HCT116 (cell line): ENCODE data around the gene GPRIN2. TPM values are rescaled to one million over a fixed set of nuclear protein-coding genes. Genes with fewer than 3 reads are reported as not detected.
"Not testable (repeated sequence)": the region's sequence is repeated elsewhere in the genome, so short reads cannot be mapped to it uniquely, and the experiment has no call there.

Experiments
- ATAC-seq: fragments of 200-7000 bp; cut with Tn5 transposase; 2 replicates; pipeline ENCODE4 v1.9.1; 2020; ENCODE audit warnings: mild to moderate bottlenecking, moderate library complexity
- BruUV-seq: library from RNA; stranded (reverse); fragments of 400-500 nt; replicated peaks from 2 replicates; lab custom pipeline; 2021; lab: Mats Ljungman, UMichigan
- CTCF ChIA-PET: fragments of 300-600 bp; sonication (Branson Sonifier 250); formaldehyde crosslinking; loops from one replicate; lab custom pipeline; 2021; ENCODE audit warnings: antibody characterized with exemption; lab: Charles Lee
- POLR2A ChIA-PET: fragments of 300-600, 350-600 bp; sonication (Branson Sonifier 250); formaldehyde crosslinking; loops from one replicate; lab custom pipeline; 2021; ENCODE audit warnings: antibody characterized with exemption; lab: Charles Lee
- RAD21 ChIA-PET, 2 experiments: fragments of 300-600 bp; sonication (Branson Sonifier 250); formaldehyde crosslinking; loops; one replicate each; lab custom pipeline; 2023; ENCODE audit warnings: low total read pairs in 2 of 2; ENCODE audit not compliant: uncharacterized antibody in 2 of 2, unreplicated experiment in 2 of 2, low non-redundant PET in 1 of 2; lab: Charles Lee
- DNase-seq: peaks from one replicate; pipeline ENCODE4 v3.0.0-alpha.2; 2010; ENCODE audit warnings: low read depth, low spot score
- H2AFZ ChIP-seq: fragments of 200-600 bp; shearing (Covaris generic), sonication (generic); 2 replicates; pipeline ENCODE4 v1.6.1; 2017; ENCODE audit warnings: low read depth, mixed run types, mixed read lengths, antibody characterized with exemption, low read length; ENCODE audit not compliant: poor library complexity, severe bottlenecking
- H3K27ac ChIP-seq: 2 replicates; pipeline ENCODE4 v1.5.1; 2012; ENCODE audit warnings: low read depth, low read length
- H3K27me3 ChIP-seq: fragments of 200-600 bp; sonication (generic); 2 replicates; pipeline ENCODE4 v1.6.1; 2016; ENCODE audit warnings: mixed run types, low read length, mixed read lengths; ENCODE audit not compliant: insufficient read depth
- H3K36me3 ChIP-seq, 2 experiments: fragments of 200-500 bp in 1 of 2; fragments of 200-600 bp in 1 of 2; sonication (Bioruptor generic) in 1 of 2; sonication (generic) in 1 of 2; 2 replicates each; pipeline versions ENCODE4 v1.5.1 to v1.6.1; 2014 to 2016; ENCODE audit warnings: low read length in 2 of 2, inconsistent platforms in 1 of 2, mixed read lengths in 1 of 2, mixed run types in 1 of 2; ENCODE audit not compliant: insufficient read depth in 2 of 2, control insufficient read depth in 1 of 2
- H3K4me1 ChIP-seq, 2 experiments: fragments of 200-600 bp in 1 of 2; sonication (generic) in 1 of 2; 2 replicates each; pipeline versions ENCODE4 v1.5.1 to v1.6.1; 2012 to 2017; ENCODE audit warnings: low read length in 2 of 2, inconsistent platforms in 1 of 2, mild to moderate bottlenecking in 1 of 2, mixed read lengths in 1 of 2, mixed run types in 1 of 2, moderate library complexity in 1 of 2; ENCODE audit not compliant: insufficient read depth in 2 of 2, control insufficient read depth in 1 of 2
- H3K4me2 ChIP-seq: fragments of 200-600 bp; sonication (generic); 2 replicates; pipeline ENCODE4 v1.6.1; 2017; ENCODE audit warnings: mixed run types, low read length, mixed read lengths
- H3K4me3 ChIP-seq, 2 experiments: fragments of 200-600 bp in 1 of 2; sonication (generic) in 1 of 2; replicated peaks in 1 of 2; 2 replicates each; pipeline ENCODE4 v1.5.1; 2011 to 2016; ENCODE audit warnings: low read length in 2 of 2, control low read depth in 1 of 2, low read depth in 1 of 2, mild to moderate bottlenecking in 1 of 2, mixed read lengths in 1 of 2, mixed run types in 1 of 2
- H3K79me2 ChIP-seq: fragments of 200-600 bp; sonication (generic); 2 replicates; pipeline ENCODE4 v1.6.1; 2017; ENCODE audit warnings: mild to moderate bottlenecking, mixed run types, low read length, moderate library complexity, mixed read lengths; ENCODE audit not compliant: insufficient read depth
- H3K9ac ChIP-seq: fragments of 200-600 bp; sonication (generic); 2 replicates; pipeline ENCODE4 v1.6.1; 2016; ENCODE audit warnings: low read length, mixed read lengths
- H3K9me2 ChIP-seq: fragments of 200-600 bp; sonication (generic), shearing (Covaris generic); 2 replicates; pipeline ENCODE4 v1.6.1; 2017; ENCODE audit warnings: mixed run types, mild to moderate bottlenecking, moderate library complexity; ENCODE audit not compliant: insufficient read depth
- H3K9me3 ChIP-seq, 2 experiments: fragments of 200-500 bp in 1 of 2; fragments of 200-600 bp in 1 of 2; sonication (Bioruptor generic) in 1 of 2; sonication (generic) in 1 of 2; 2 replicates each; pipeline ENCODE4 v1.6.1; 2014 to 2017; ENCODE audit warnings: low read length in 2 of 2, mixed read lengths in 2 of 2, inconsistent platforms in 1 of 2, low read depth in 1 of 2, mild to moderate bottlenecking in 1 of 2, mixed run types in 1 of 2, moderate library complexity in 1 of 2; ENCODE audit not compliant: control insufficient read depth in 1 of 2, insufficient read depth in 1 of 2
- H4K20me1 ChIP-seq: fragments of 200-600 bp; sonication (generic), shearing (Covaris generic); 2 replicates; pipeline ENCODE4 v1.6.1; 2017; ENCODE audit warnings: mixed run types, mild to moderate bottlenecking, moderate library complexity; ENCODE audit not compliant: insufficient read depth
- intact Hi-C: fragments of 100-400 bp; cut with micrococcal nuclease; formaldehyde crosslinking; loops from 2 replicates; pipeline ENCODE4 v1.10.0; 2022
- total RNA-seq: library from RNA; stranded (reverse); gene quantifications from one replicate; pipeline ENCODE4 v1.2.1, GENCODE V29; 2021; ENCODE audit not compliant: unreplicated experiment

Gene GPRIN2
- total RNA-seq, 1 experiment from 2014 or later, result 1.7 TPM

DNA sequence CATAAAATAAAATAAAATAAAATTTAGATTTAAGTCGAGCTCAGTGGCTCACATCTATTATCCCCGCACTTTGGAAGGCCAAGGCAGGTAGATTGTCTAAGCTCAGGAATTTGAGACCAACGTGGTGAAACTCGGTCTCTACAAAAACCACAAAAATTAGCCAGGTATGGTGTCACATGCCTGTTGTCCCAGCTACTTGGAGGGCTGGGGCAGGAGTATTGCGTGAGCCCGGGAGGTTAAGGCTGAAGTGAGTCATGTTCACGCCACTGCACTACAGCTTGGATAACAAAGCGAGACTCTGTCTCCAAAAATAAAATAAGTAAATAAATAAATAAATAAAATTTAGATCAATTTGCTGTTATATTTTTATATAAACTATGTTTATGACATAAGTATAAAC lies 34.6 kb upstream of the GPRIN2 start:
- DNase-seq, H4K20me1 ChIP-seq, POLR2A ChIA-PET, intact Hi-C loops, H2AFZ ChIP-seq, H3K4me2 ChIP-seq, H3K9me2 ChIP-seq, H3K27me3 ChIP-seq, H3K4me3 ChIP-seq, H3K79me2 ChIP-seq, RAD21 ChIA-PET, H3K4me1 ChIP-seq, H3K9ac ChIP-seq, CTCF ChIA-PET, H3K36me3 ChIP-seq, H3K27ac ChIP-seq, BruUV-seq, H3K9me3 ChIP-seq: not testable (repeated sequence)
- peak; percentile 75 for ATAC-seq

DNA sequence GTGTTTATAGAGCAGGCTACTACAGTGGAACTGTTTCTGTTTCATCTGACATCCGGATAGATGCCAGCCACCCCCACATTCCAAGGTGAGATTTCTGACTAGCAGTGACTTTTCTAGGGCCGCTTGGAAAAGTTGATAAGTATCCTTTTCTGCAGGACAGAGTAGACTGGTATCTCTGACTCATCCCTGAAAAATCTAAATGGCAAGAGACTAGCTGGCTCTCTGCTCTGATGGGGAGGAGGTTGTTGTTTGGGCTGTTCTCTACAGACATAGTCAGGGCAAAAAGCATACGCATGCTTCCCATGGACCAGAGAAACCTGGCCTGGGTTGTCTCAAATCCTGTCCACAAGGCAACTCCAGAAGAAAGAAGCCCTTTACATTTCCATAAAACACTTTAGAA lies 33.1 kb upstream of the GPRIN2 start:
- ATAC-seq, result peak; percentile 81
- H3K4me3 ChIP-seq, H3K27me3 ChIP-seq, H3K27ac ChIP-seq, RAD21 ChIA-PET, POLR2A ChIA-PET, H3K9me2 ChIP-seq, DNase-seq, H3K4me2 ChIP-seq, H3K36me3 ChIP-seq, H3K9me3 ChIP-seq, H2AFZ ChIP-seq, CTCF ChIA-PET, H3K79me2 ChIP-seq, H3K4me1 ChIP-seq, intact Hi-C loops, BruUV-seq, H3K9ac ChIP-seq, H4K20me1 ChIP-seq: not testable (repeated sequence)

DNA sequence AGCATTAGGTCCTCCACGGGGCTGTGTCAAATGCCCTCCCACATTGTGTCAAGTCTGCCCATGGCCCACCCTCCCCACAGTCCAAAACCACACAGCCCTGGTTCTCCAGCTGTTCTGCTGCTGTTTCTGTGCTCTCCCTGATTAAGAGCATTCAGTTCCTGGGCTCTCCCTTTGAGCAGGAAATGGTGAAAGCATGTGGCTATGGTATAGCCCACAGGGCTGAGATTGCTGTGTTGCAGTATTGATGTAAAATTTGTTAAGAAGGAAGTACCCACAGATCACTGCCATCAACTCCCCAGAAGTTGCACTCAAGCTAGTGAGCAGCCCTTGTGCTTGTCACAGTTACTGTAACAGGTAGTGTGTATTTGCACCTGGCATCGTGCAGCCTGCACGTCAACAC lies 31.8 kb upstream of the GPRIN2 start:
- DNase-seq, POLR2A ChIA-PET: not testable (repeated sequence)

DNA sequence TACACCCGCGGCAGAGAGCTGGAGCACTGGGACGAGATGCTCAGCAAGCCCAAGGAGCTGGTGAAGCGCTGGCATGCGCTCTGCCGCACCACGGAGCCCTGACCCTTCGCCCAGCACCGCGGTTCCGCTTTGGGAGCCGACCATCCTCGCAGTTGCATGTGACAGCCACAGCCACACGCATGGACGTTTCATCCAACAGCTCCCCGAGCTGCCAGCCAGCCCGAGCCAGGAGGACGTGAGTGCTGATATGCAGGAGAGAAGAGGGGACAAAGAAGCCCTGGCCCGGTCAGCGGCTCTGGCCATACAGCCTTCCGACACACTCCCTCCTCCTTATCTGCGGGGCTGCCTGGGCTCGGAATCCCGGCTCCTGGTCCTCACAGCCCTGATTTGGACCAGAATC lies 31.1 kb upstream of the GPRIN2 start:
- H4K20me1 ChIP-seq, RAD21 ChIA-PET, H2AFZ ChIP-seq, CTCF ChIA-PET, H3K27me3 ChIP-seq, H3K9me2 ChIP-seq, intact Hi-C loops, H3K9me3 ChIP-seq, H3K36me3 ChIP-seq, H3K79me2 ChIP-seq, H3K9ac ChIP-seq, ATAC-seq, BruUV-seq, H3K4me2 ChIP-seq, POLR2A ChIA-PET, H3K4me3 ChIP-seq, H3K27ac ChIP-seq, DNase-seq, H3K4me1 ChIP-seq: not testable (repeated sequence)

More for the DNA sequence above, 31.8 kb upstream of the GPRIN2 start:
- CTCF ChIA-PET, H4K20me1 ChIP-seq, H2AFZ ChIP-seq, H3K4me1 ChIP-seq, RAD21 ChIA-PET, H3K4me2 ChIP-seq, H3K36me3 ChIP-seq, H3K9me2 ChIP-seq, ATAC-seq, H3K9me3 ChIP-seq, H3K79me2 ChIP-seq, H3K4me3 ChIP-seq, intact Hi-C loops, H3K27me3 ChIP-seq, H3K9ac ChIP-seq, H3K27ac ChIP-seq, BruUV-seq: not testable (repeated sequence)

DNA sequence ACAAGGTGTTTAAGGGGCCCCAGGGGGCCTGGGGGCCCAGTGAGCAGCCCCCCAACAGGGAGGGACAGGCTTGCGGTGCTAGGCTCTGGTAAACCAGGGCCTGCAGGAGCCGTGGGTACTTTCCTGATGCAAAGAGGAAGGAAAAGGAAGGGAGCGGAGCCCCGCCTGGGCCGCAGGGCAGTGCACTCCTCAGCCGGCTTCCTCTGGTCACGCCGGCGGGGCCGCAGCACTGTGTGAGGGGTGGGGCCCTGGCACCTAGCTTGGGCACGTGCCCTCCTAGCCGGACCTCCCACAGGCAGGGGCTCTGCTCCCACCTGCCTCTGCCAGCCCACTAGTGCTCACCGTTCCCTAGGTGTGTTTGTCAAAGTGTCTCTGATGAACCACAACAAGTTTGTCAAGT lies 28.8 kb upstream of the GPRIN2 start:
- H3K9me3 ChIP-seq, BruUV-seq, H2AFZ ChIP-seq, H3K4me1 ChIP-seq, H3K27me3 ChIP-seq, H3K4me3 ChIP-seq, H3K36me3 ChIP-seq, H3K27ac ChIP-seq, ATAC-seq, RAD21 ChIA-PET, DNase-seq, H3K4me2 ChIP-seq, H3K79me2 ChIP-seq, H3K9me2 ChIP-seq, CTCF ChIA-PET, H3K9ac ChIP-seq, H4K20me1 ChIP-seq, POLR2A ChIA-PET, intact Hi-C loops: not testable (repeated sequence)
